Ammon's horn (tissue), 1 donor: ENCODE measurements around the gene AHNAK.
"Not testable (repeated sequence)": the region's sequence is repeated elsewhere in the genome, so short reads cannot be mapped to it uniquely, and the experiment has no call there.

ENCODE experiments used
- DNase-seq: peaks from one replicate; pipeline ENCODE4 v3.0.0-alpha.2; 2016; ENCODE audit warnings: low spot score

AHNAK gene

GRCh38 chr11:62553080-62553838, 6.7 kb upstream of the AHNAK start:
- DNase-seq = peak; percentile 73

- DNase-seq = no peak
These were observed 6.0 kb upstream of the AHNAK start for GRCh38 chr11:62552485-62553079.

- DNase-seq = not testable (repeated sequence)
These were observed 3.9 kb upstream of the AHNAK start for GRCh38 chr11:62550478-62550877.

- DNase-seq = no peak
These were observed 2.1 kb upstream of the AHNAK start for GRCh38 chr11:62548545-62549335.

GRCh38 chr11:62547691-62548281, 1.2 kb upstream of the AHNAK start:
- no peak for DNase-seq

- DNase-seq = no peak
These were observed 471 bp upstream of the AHNAK start for GRCh38 chr11:62546929-62547625.

GRCh38 chr11:62545437-62546243, 966 bp downstream of the AHNAK start:
- peak; percentile 57 for DNase-seq

GRCh38 chr11:62544581-62545436, 1.8 kb downstream of the AHNAK start:
- DNase-seq = no peak

- no peak for DNase-seq
These were observed 2.7 kb downstream of the AHNAK start for GRCh38 chr11:62543680-62544444.

GRCh38 chr11:62542750-62543567, 3.6 kb downstream of the AHNAK start:
- peak; percentile 81 for DNase-seq

GRCh38 chr11:62542111-62542745, 4.4 kb downstream of the AHNAK start:
- DNase-seq = no peak

GRCh38 chr11:62540804-62541701, 5.6 kb downstream of the AHNAK start:
- peak; percentile 63 for DNase-seq

- DNase-seq = no peak
These were observed 7.2 kb downstream of the AHNAK start for GRCh38 chr11:62539238-62539925.

- DNase-seq = no peak
These were observed 8.0 kb downstream of the AHNAK start for GRCh38 chr11:62538470-62539237.

GRCh38 chr11:62536301-62536957, 10.2 kb downstream of the AHNAK start:
- DNase-seq = no peak
